H1 (cell line): ENCODE results near the gene ARHGAP4. TPM values are rescaled to one million over a fixed set of nuclear protein-coding genes. Genes with fewer than 3 reads are reported as not detected.

Source experiments
- BRCA1 ChIP-seq: IDR thresholded peaks from 2 replicates; pipeline ENCODE4 v1.6.1; 2012; ENCODE audit warnings: low read depth, low read length, improper control_type of control experiment
- CHD1 ChIP-seq: IDR thresholded peaks from 2 replicates; pipeline ENCODE4 v1.6.1; 2012; ENCODE audit warnings: low read depth, low read length, improper control_type of control experiment
- CTBP2 ChIP-seq: IDR thresholded peaks from 2 replicates; pipeline ENCODE4 v1.7.0; 2011; ENCODE audit warnings: borderline replicate concordance, mild to moderate bottlenecking, moderate library complexity, mixed read lengths, low read length; ENCODE audit not compliant: insufficient read depth, insufficient read length
- CTCF ChIP-seq, 3 experiments: IDR thresholded peaks; 1 replicate in 2 of 3; 2 replicates in 1 of 3; pipeline versions ENCODE4 v1.5.1 to v1.6.1; 2011; ENCODE audit warnings: low read length in 3 of 3, mild to moderate bottlenecking in 3 of 3, inconsistent platforms in 2 of 3, low read depth in 1 of 3, moderate library complexity in 1 of 3; ENCODE audit not compliant: insufficient read depth in 1 of 3; ENCODE audit errors: control extremely low read depth in 1 of 3
- PHF8 ChIP-seq: fragments of 200-600 bp; sonication (generic); conservative IDR thresholded peaks from 2 replicates; pipeline ENCODE4 v1.7.1; 2012; ENCODE audit warnings: low read depth, mild to moderate bottlenecking, inconsistent platforms, low read length, moderate library complexity
- SIX5 ChIP-seq: IDR thresholded peaks from 2 replicates; pipeline ENCODE4 v1.6.1; 2011; ENCODE audit warnings: mild to moderate bottlenecking, low read depth, low read length
- SP1 ChIP-seq: IDR thresholded peaks from 2 replicates; pipeline ENCODE4 v1.6.1; 2011; ENCODE audit warnings: low read depth, low read length
- polyA plus RNA-seq, 7 experiments: library from polyadenylated mRNA; depleted of rRNA in 3 of 7; stranded (reverse) in 5 of 7; unstranded in 2 of 7; fragments of >200 nt in 5 of 7; fragments of 200-250 nt in 2 of 7; gene quantifications; 1 replicate in 5 of 7; 2 replicates in 1 of 7; 4 replicates in 1 of 7; pipeline versions ENCODE4 v1.2.1 to v1.2.3, GENCODE V29; 2011 to 2013; ENCODE audit warnings: missing spikeins in 2 of 7, mixed read lengths in 2 of 7
- total RNA-seq: library from RNA; stranded (reverse); fragmentation: NEBNext Ultra II Directional; extraction: Animal tissue kit (Norgen Biotek cat#: 25700); gene quantifications from 2 replicates; pipeline ENCODE4 v1.2.1, GENCODE V29; 2021
- TF ChIP-seq, protein P1 (sequence below): IDR thresholded peaks from 2 replicates; pipeline ENCODE4 v1.6.1; 2012; ENCODE audit warnings: inconsistent platforms

ARHGAP4 gene
- total and polyA plus RNA-seq, 2 of the 8 experiments (the other 6 are each of a cell fraction or from before 2014, with no cell fraction given): 23.9 to 26.0 TPM

DNA sequence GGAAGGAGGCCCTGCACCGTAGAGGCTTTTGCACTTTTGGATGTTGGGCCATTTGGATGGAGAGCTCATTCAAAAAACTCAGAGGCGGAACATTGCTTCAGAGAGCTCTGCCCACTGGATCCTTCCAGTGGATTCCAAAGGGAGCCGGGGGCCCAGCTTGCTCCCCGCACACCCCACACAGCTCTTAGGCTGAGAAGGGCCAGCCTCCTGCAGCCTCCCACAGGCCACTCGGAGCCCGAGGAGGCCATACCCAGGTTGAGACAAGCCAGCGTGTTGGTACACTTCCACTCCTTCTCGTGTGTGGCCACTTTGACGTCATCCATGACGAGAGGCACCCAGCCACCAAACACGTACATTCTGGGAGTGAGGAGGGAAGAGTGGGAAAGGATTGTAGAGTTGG lies 35.2 kb upstream of the ARHGAP4 start (continued):
- TF ChIP-seq CTCF (IDR thresholded peaks at IDR 0.05; ENCODE audit: control extremely low read depth in 1 of 3, insufficient read depth in 1 of 3, low read depth in 1 of 3, low read length in 3 of 3): no peak
- TF ChIP-seq PHF8: no peak
- TF ChIP-seq CHD1: no peak
- TF ChIP-seq SP1: no peak
- TF ChIP-seq, protein P1, sequence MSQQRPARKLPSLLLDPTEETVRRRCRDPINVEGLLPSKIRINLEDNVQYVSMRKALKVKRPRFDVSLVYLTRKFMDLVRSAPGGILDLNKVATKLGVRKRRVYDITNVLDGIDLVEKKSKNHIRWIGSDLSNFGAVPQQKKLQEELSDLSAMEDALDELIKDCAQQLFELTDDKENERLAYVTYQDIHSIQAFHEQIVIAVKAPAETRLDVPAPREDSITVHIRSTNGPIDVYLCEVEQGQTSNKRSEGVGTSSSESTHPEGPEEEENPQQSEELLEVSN: no peak
- no peak for TF ChIP-seq CTBP2
- TF ChIP-seq BRCA1: no peak
- TF ChIP-seq SIX5: no peak
